HG02759 (cell line): ENCODE results near the gene TRUB2.
A peak's percentile ranks its signal among the peaks of the same experiment; 100 is the strongest.
"Not testable (repeated sequence)": the region's sequence is repeated elsewhere in the genome, so short reads cannot be mapped to it uniquely, and the experiment has no call there.

Source experiments
- ATAC-seq: cut with Tn5 transposase; IDR thresholded peaks from one replicate; pipeline ENCODE4 v1.9.1; 2021; ENCODE audit warnings: mild to moderate bottlenecking, moderate library complexity; ENCODE audit not compliant: unreplicated experiment

Gene TRUB2

DNA sequence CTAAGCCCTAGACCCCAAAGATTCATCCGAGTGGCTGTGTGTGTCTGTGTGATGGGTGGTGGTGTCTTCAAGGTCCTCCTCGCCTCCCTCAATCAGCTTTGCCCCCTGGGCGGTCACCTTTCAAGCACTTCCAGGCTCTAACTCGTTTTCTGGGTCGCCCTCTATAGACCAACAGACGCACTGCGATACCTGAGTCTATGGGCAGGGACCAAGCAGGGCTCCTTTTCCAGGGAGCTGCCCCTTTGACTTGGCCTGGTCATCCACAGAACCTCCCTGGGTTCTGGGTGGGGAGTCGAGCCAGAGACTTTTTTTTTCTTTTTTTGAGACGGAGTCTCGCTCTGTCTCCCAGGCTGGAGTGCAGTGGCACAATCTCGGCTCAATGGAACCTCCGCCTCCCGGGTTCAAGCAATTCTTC is 19.2 kb upstream of the TRUB2 start:
- no peak for ATAC-seq

GRCh38 chr9:128340691-128341434 is 18.6 kb upstream of the TRUB2 start:
- peak; percentile 1 for ATAC-seq

GRCh38 chr9:128339761-128340690 is 17.8 kb upstream of the TRUB2 start, which contains the start of gene SLC27A4:
TSS of gene SLC27A4 (plus strand) at chr9:128340527. CDS start at chr9:128343133, 2,606 bp downstream.
- peak; percentile 87 for ATAC-seq

- not testable (repeated sequence) for ATAC-seq
Measured at GRCh38 chr9:128338852-128339614, 16.8 kb upstream of the TRUB2 start.

GRCh38 chr9:128337936-128338335 is 15.7 kb upstream of the TRUB2 start:
- no peak for ATAC-seq

DNA sequence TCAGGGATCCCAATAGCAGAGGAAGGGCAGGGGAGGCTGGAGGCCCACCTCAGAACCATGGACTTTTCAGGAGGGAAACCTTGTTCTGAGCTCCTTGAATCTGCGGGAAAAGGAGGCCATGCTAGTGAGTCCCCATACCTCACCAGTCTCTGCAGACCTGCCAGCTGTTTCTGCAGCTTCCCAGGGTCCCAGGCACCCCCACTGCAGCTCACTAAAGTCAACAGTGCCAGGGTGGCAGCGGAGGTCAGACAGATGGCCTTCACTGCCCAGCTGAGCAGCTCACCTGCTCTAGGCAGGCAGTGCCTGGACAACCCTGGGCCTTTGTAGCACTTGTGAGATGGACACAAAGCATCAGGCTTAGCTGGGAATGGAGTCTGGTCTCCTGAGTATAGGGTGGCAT is 13.7 kb upstream of the TRUB2 start:
- no peak for ATAC-seq

- no peak for ATAC-seq
Measured at GRCh38 chr9:128335161-128335560, 12.9 kb upstream of the TRUB2 start.

- ATAC-seq: no peak
Measured at GRCh38 chr9:128333451-128333869, 11.2 kb upstream of the TRUB2 start.

DNA sequence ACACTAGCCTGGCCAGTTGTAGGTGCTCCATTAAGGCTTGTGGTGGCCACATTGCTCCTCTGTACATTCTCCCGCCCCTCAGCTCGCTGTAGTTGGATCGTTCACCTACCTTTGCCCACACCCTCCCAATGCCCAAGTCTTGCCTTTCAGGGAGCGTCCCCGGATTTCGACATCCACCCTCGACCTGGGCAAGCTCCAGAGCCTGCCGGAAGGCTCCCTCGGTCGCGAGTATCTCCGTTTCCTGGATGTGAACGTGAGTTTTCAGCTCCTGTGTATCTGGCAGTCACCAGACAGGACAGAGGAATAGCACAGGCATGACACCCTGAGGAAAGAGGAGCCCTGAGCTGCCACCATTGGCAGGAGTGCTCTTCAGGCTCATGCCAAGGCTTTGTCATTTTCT is 3.4 kb upstream of the TRUB2 start:
- ATAC-seq: no peak

DNA sequence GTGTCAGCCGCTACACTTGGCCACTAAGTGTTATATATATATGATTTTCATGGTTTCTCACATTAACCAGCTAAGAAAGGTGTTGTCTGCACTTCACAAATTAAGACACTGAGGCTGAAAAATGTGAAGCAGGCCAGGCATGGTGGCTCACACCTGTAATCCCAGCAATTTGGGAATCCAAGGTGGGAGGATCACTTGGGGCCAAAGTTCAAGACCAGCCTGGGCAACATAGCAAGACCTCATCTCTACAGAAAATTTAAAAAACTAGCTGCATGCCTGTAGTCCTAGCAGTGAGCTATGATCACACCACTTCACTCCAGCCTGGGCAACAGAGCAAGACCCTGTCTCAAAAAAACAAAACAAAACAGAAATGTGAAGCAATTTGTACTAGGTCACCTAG is 2.2 kb upstream of the TRUB2 start:
- no peak for ATAC-seq

GRCh38 chr9:128323791-128324190 is 1.5 kb upstream of the TRUB2 start:
- no peak for ATAC-seq

DNA sequence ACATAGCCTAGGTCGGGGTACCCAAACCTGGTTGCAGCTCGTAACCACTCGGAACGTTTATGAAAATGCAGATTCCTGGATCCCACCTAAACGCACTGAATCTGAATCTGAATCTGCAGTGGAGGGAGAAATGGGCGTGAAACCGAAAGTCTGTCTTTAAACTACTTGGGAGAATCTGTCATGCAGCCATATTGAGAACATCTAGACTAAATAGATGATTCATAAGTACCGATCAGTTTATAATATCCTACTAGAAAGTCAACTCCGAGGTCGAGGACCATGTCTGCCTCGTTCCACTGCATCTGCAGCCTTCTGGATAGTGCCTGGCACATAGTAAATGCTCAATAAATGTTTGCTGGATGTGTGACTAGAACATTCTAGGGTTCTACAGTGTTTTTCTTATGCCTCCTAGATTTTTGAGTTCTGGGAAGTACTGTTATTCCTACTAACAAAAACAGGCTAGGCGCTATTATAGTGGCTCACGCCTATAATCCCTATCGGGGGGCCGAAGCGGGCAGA is 1.0 kb upstream of the TRUB2 start:
- ATAC-seq: no peak

DNA sequence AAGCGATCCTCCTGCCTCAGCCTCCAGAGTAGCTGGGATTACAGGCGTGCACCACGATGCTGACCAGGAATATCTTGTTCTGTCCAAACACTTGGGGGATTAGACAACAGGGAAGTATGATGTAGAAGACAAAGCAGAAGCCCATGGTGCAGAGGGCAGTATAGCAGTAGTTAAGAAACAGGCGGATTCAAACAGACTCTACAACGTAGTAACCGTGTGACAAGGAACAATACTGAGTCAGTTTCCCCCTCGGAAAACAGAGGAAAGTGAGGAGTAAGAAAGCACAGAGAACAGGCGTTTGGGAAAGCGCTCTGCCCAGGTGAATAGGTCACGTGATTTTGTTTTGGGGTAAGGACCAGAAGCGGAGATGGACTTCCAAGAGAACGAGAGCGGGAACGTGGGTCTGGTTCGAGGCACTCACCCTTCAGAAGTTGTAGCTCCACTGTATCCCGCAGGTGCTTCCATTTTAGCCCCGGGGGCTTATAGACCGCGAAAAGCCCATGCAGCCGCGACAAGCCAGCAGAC is 306 bp downstream of the TRUB2 start:
- peak; percentile 10 for ATAC-seq

DNA sequence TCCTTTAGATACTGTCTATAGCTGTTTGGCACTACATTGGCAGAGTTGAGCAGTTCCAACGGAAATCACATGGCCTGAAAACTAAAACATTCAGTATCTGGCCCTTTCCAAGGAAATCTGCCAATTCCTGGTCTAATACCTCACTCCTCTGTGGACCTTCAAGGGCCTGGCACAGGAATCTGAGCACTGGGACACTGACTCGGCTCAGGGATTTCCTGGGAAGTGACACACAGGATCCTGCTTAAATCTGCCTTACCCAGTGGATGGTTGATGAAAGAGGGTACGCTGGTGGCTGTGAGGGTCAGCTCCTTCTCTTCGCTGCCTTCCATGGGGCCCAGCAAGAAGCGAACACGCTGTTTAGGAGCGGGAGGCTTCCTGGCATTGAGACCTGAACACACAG is 904 bp downstream of the TRUB2 start:
- no peak for ATAC-seq

DNA sequence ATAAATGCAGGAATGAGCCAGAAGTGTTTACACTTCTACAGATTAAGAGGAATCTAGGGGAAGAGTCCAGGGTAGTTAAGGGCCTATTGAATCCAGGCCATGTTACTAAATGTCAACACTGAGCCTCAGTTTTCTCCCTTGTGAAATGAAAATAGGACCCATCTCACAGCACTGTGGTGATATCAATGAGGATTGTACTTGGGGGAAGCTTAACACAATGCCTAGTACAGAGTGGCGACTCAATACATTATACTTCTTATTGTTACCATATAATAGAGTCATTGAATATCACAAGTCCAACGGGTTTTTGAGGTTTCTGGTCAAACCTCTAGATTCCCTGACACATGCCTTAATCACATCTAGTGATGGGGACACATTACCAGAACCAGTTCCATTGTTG is 4.6 kb downstream of the TRUB2 start:
- no peak for ATAC-seq

- ATAC-seq: no peak
Measured at GRCh38 chr9:128316421-128316820, 5.8 kb downstream of the TRUB2 start.

GRCh38 chr9:128314697-128315096 is 7.5 kb downstream of the TRUB2 start:
- ATAC-seq: no peak

DNA sequence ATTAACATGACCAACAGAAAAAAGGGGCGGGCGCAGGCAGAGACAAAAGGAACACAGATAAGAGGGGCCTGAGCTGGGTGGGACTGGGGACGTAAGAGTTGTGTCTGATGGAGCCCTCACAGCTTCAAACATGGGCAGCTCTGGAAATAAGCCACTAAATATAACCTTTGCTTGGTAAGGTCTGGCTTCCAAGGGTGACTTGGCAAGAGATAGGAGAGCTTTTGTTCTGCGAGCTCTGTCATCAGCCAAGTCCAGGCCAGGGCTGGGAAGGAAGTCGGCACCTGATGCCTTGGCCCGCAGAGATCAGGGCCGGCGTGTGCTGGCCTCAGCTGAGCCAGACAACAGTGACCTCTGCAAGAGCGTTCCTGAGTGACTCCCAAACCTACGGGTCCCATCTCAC is 11.8 kb downstream of the TRUB2 start:
- ATAC-seq: no peak

DNA sequence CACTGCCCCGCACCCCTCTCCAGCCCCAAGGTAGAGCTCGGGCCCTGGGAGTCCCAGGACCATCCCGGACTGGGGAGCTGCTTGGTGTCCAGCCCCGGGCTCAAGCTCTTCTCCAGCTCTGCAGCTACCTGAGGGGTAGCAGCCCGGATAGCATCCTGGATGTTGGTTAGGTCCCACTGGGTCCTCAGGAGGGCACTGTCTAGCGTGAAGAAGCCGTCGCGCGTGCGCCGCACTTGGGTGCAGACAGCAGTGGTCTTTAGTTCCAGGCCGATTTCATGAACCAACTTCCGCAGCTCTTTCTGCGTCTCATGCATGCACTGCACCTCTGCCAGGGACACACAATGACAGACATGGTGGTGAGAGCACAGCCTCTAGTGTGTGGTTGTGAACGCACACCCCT is 12.7 kb downstream of the TRUB2 start:
- no peak for ATAC-seq

DNA sequence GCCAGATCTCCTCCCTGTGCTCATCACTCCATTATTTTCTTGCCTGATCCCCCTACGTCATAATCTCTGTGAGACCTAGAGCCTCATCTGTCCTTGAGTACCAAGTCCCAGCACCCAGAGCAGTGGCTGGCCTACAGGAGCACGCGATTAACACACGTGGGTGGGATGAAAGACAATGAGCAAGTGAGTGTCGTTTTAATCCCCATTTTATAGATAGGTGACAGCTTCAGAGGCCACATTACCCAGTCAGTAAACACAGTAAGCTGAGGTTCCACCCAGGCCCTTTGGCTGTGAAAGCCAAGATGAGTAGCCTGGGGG is 17.3 kb downstream of the TRUB2 start:
- no peak for ATAC-seq
